Measurements from ENCODE around the gene GJB4. TPM values are rescaled to one million over a fixed set of nuclear protein-coding genes. Genes with fewer than 3 reads are reported as not detected.

GJB4 gene
- polyA plus RNA-seq, 1 donor from 2014 or later: not detected

GRCh38 chr1:34746785-34747637, 12.5 kb upstream of the GJB4 start:
- H3K79me2 ChIP-seq (replicated peaks; ENCODE audit: insufficient read depth, low read length): no peaks in the 10 kb centered on the region
- H3K27ac ChIP-seq (ENCODE audit: low read length): no peak overlapping the region
- H2AFZ ChIP-seq (ENCODE audit: low read depth, low read length): no peak overlapping the region
- no peaks in the 10 kb centered on the region for H3K27me3 ChIP-seq (ENCODE audit: insufficient read depth, low read depth, low read length)
- no peaks in the 10 kb centered on the region for H3K9me3 ChIP-seq (ENCODE audit: low read length)
- H3K9ac ChIP-seq (ENCODE audit: low read length): no peak overlapping the region
- no peak for TF ChIP-seq SMC3 (conservative IDR thresholded peaks at IDR 0.05; ENCODE audit: poor library complexity)
- TF ChIP-seq RAD21 (conservative IDR thresholded peaks at IDR 0.05): no peak
- no peak for TF ChIP-seq TAF1 (IDR thresholded peaks at IDR 0.05; ENCODE audit: low read depth)
- no peak for TF ChIP-seq POLR2AphosphoS5 (IDR thresholded peaks at IDR 0.05)
- no peak for TF ChIP-seq REST (IDR thresholded peaks at IDR 0.05; ENCODE audit: borderline replicate concordance)
- TF ChIP-seq EP300 (conservative IDR thresholded peaks at IDR 0.05; ENCODE audit: poor library complexity, severe bottlenecking): no peak
- TF ChIP-seq CTCF (IDR thresholded peaks at IDR 0.05; ENCODE audit: poor library complexity, severe bottlenecking): no peak
- TF ChIP-seq MXI1 (conservative IDR thresholded peaks at IDR 0.05; ENCODE audit: poor library complexity, severe bottlenecking): no peak
- TF ChIP-seq EZH2 (IDR thresholded peaks at IDR 0.05; ENCODE audit: borderline replicate concordance, insufficient read depth, low read length, poor library complexity, severe bottlenecking): no peak
- no peak overlapping the region for H3K4me3 ChIP-seq (ENCODE audit: low read length)
- H3K36me3 ChIP-seq (ENCODE audit: insufficient read depth, low read length): no peaks in the 10 kb centered on the region
- H3F3A ChIP-seq (ENCODE audit: insufficient read depth, low read length, poor library complexity, severe bottlenecking): no peaks in the 10 kb centered on the region
- H3K9me2 ChIP-seq (ENCODE audit: insufficient read depth, low read length): no peaks in the 10 kb centered on the region
- H4K20me1 ChIP-seq (ENCODE audit: insufficient read depth): no peaks in the 10 kb centered on the region
- H3K4me2 ChIP-seq (ENCODE audit: low read length): no peak overlapping the region

GRCh38 chr1:34747638-34747941, 11.9 kb upstream of the GJB4 start:
- Histone ChIP-seq H4K20me1 (ENCODE audit: insufficient read depth) (no peaks in the 10 kb centered on the region), H3F3A (ENCODE audit: insufficient read depth, low read length, poor library complexity, severe bottlenecking) (no peaks in the 10 kb centered on the region), H2AFZ (ENCODE audit: low read depth, low read length) (no peak overlapping the region), H3K9ac (ENCODE audit: low read length) (no peak overlapping the region), H3K4me2 (ENCODE audit: low read length) (no peak overlapping the region), H3K4me3 (ENCODE audit: low read length) (no peak overlapping the region), H3K79me2 (replicated peaks; ENCODE audit: insufficient read depth, low read length) (no peaks in the 10 kb centered on the region), H3K9me2 (ENCODE audit: insufficient read depth, low read length) (no peaks in the 10 kb centered on the region), H3K27me3 (ENCODE audit: insufficient read depth, low read depth, low read length) (no peaks in the 10 kb centered on the region), H3K9me3 (ENCODE audit: low read length) (no peaks in the 10 kb centered on the region), H3K36me3 (ENCODE audit: insufficient read depth, low read length) (no peaks in the 10 kb centered on the region), H3K27ac (ENCODE audit: low read length) (no peak overlapping the region)
- TF ChIP-seq CTCF (IDR thresholded peaks at IDR 0.05; ENCODE audit: poor library complexity, severe bottlenecking) (no peak), TAF1 (IDR thresholded peaks at IDR 0.05; ENCODE audit: low read depth) (no peak), SMC3 (conservative IDR thresholded peaks at IDR 0.05; ENCODE audit: poor library complexity) (no peak), REST (IDR thresholded peaks at IDR 0.05; ENCODE audit: borderline replicate concordance) (no peak), RAD21 (conservative IDR thresholded peaks at IDR 0.05) (no peak), POLR2AphosphoS5 (IDR thresholded peaks at IDR 0.05) (no peak), EP300 (conservative IDR thresholded peaks at IDR 0.05; ENCODE audit: poor library complexity, severe bottlenecking) (no peak), EZH2 (IDR thresholded peaks at IDR 0.05; ENCODE audit: borderline replicate concordance, insufficient read depth, low read length, poor library complexity, severe bottlenecking) (no peak), MXI1 (conservative IDR thresholded peaks at IDR 0.05; ENCODE audit: poor library complexity, severe bottlenecking) (no peak)
